Activated CD4-positive, alpha-beta memory T cell treated with anti-CD3 and anti-CD28 coated beads for 36 hours (primary cell): ENCODE results near the gene ADNP2. TPM values are rescaled to one million over a fixed set of nuclear protein-coding genes. Genes with fewer than 3 reads are reported as not detected.

Source experiments
- CTCF ChIA-PET: fragments of 350-600 bp; sonication (Branson Sonifier 250); formaldehyde crosslinking; loops from one replicate; lab custom pipeline; 2021; ENCODE audit warnings: antibody characterized with exemption, inconsistent platforms; lab: Charles Lee
- POLR2A ChIA-PET: fragments of 350-600 bp; sonication (Branson Sonifier 250); formaldehyde crosslinking; loops from one replicate; lab custom pipeline; 2021; ENCODE audit warnings: antibody characterized with exemption; lab: Charles Lee
- DNase-seq: peaks from one replicate; pipeline ENCODE4 v3.0.0-alpha.2; 2020
- H3K27ac Mint-ChIP-seq: one replicate; pipeline ENCODE4 v1.8.0; 2021; ENCODE audit warnings: mixed read lengths
- H3K27me3 Mint-ChIP-seq: one replicate; pipeline ENCODE4 v1.8.0; 2021; ENCODE audit warnings: mixed read lengths
- H3K36me3 Mint-ChIP-seq: one replicate; pipeline ENCODE4 v1.8.0; 2021; ENCODE audit warnings: mixed read lengths
- H3K4me1 Mint-ChIP-seq: one replicate; pipeline ENCODE4 v1.8.0; 2021; ENCODE audit warnings: low read depth, mixed read lengths
- H3K4me3 Mint-ChIP-seq: one replicate; pipeline ENCODE4 v1.8.0; 2021; ENCODE audit warnings: mild to moderate bottlenecking, mixed read lengths
- H3K9me3 Mint-ChIP-seq: one replicate; pipeline ENCODE4 v1.8.0; 2021; ENCODE audit warnings: mixed read lengths
- intact Hi-C: fragments of 100-400 bp; cut with micrococcal nuclease; formaldehyde crosslinking; loops from one replicate; pipeline ENCODE4 v1.15.1; 2023
- total RNA-seq, 2 experiments: library from RNA; stranded (reverse); gene quantifications; one replicate each; pipeline ENCODE4 v1.2.3, GENCODE V29; 2021

The ADNP2 gene
- total RNA-seq, 2 experiments from 2014 or later = 19.4 to 21.7 TPM

DNA sequence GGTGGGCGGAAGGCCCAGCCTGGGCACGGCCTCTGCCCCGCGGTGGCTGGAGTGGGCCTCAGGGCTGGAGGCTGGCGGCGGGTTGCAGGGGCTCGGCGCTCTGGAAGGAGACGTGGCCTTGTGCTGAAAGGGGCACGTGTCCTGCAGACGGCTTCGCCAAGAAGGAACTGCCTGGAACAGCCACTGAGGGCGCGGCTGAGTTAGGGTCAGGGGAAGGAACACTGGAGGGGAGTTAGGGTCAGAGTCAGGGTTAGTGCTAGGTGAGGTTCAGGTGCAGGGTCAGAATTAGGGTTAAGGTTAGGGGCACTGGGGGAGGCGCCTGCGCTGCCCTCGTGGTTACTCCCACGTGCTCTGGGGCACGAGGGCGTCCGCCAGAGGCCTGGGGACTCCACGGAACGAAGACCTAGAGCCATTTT lies 933 bp upstream of the ADNP2 start:
- no peak for DNase-seq
- no peak overlapping the region for H3K27ac Mint-ChIP-seq
- ChIA-PET CTCF (interaction anchor here (1.2 to 1.4 kb wide), 2 partner anchors 52 to 73 kb away, joined by 3 to 4 read pairs; no protein-coding TSS in a partner anchor), POLR2A (no interaction called here)
- intact Hi-C loops = loop anchor here (2.0 kb wide), 2 partner anchors 119 to 157 kb away; partner anchors contain the start of genes SLC66A2 and TXNL4A
- H3K27me3 Mint-ChIP-seq = no peaks in the 10 kb centered on the region
- H3K4me3 Mint-ChIP-seq = no peak overlapping the region
- H3K4me1 Mint-ChIP-seq = peaks cover 40% of the 10 kb centered on the region
- H3K9me3 Mint-ChIP-seq = no peaks in the 10 kb centered on the region
- peaks cover 5% of the 10 kb centered on the region for H3K36me3 Mint-ChIP-seq

DNA sequence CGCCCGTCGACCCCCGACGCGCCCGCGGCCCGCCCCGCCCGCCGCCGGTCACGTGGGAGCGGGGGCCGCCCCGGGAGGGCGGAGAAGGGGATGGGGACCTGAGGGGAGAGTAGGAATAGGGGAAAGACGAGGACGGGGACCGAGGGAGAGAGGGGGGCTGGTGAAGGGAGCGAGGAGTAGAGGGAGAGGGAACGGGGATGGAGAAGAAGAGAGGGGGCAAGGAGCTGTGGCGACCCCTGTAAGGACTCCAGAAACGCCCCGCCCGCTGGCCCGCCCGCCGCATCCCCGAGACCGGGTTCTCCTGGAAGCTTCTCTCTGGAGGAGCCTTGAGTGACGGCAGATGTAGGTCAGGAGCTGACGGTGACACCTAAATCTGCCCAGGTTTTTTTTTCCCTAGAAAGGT lies 615 bp downstream of the ADNP2 start:
- peaks cover 5% of the 10 kb centered on the region for H3K36me3 Mint-ChIP-seq
- H3K27ac Mint-ChIP-seq = peak overlapping the region; percentile 73
- no peaks in the 10 kb centered on the region for H3K27me3 Mint-ChIP-seq
- intact Hi-C loops = loop anchor here (1.0 to 2.0 kb wide), 5 partner anchors 38 to 430 kb away; partner anchors contain the start of genes CTDP1, RBFA, SLC66A2 and TXNL4A
- H3K9me3 Mint-ChIP-seq = no peaks in the 10 kb centered on the region
- DNase-seq = peak; percentile 48
- ChIA-PET CTCF (no interaction called here), POLR2A (interaction anchor here (0.7 kb wide), 1 partner anchor 75 kb away, joined by 3 read pairs; the partner anchor contains the start of gene RBFA)
- H3K4me3 Mint-ChIP-seq = peak overlapping the region; percentile 80
- peaks cover 48% of the 10 kb centered on the region for H3K4me1 Mint-ChIP-seq

- H3K4me3 Mint-ChIP-seq = no peak overlapping the region
- H3K27ac Mint-ChIP-seq = no peak overlapping the region
- DNase-seq = no peak
- intact Hi-C loops = no loop called here
- ChIA-PET POLR2A (interaction anchor here (1.3 kb wide), 1 partner anchor 35 kb away, joined by 3 read pairs; no protein-coding TSS in a partner anchor), CTCF (interaction anchor here (1.0 to 1.6 kb wide), 2 partner anchors 45 to 47 kb away, joined by 4 to 7 read pairs; no protein-coding TSS in a partner anchor)
- H3K27me3 Mint-ChIP-seq = no peaks in the 10 kb centered on the region
- H3K36me3 Mint-ChIP-seq = peaks cover 12% of the 10 kb centered on the region
- H3K4me1 Mint-ChIP-seq = peaks cover 52% of the 10 kb centered on the region
- H3K9me3 Mint-ChIP-seq = no peaks in the 10 kb centered on the region
Observed at GRCh38 chr18:80112624-80113248, 3.7 kb downstream of the ADNP2 start.

GRCh38 chr18:80115035-80115434 lies 6.0 kb downstream of the ADNP2 start:
- ChIA-PET POLR2A (no interaction called here), CTCF (no interaction called here)
- H3K27me3 Mint-ChIP-seq = no peaks in the 10 kb centered on the region
- H3K4me1 Mint-ChIP-seq = peaks cover 46% of the 10 kb centered on the region
- H3K27ac Mint-ChIP-seq = no peak overlapping the region
- intact Hi-C loops = no loop called here
- peaks cover 23% of the 10 kb centered on the region for H3K36me3 Mint-ChIP-seq
- DNase-seq = no peak
- no peaks in the 10 kb centered on the region for H3K9me3 Mint-ChIP-seq
- H3K4me3 Mint-ChIP-seq = no peak overlapping the region

GRCh38 chr18:80119111-80119510 lies 10.0 kb downstream of the ADNP2 start:
- ChIA-PET CTCF (interaction anchor here (0.6 kb wide), 1 partner anchor 84 kb away, joined by 3 read pairs; no protein-coding TSS in a partner anchor), POLR2A (no interaction called here)
- no peak for DNase-seq
- Mint-ChIP-seq H3K4me3 (no peak overlapping the region), H3K4me1 (peaks cover 34% of the 10 kb centered on the region), H3K27me3 (no peaks in the 10 kb centered on the region), H3K36me3 (peaks cover 42% of the 10 kb centered on the region), H3K27ac (no peak overlapping the region), H3K9me3 (no peaks in the 10 kb centered on the region)
- intact Hi-C loops = no loop called here

GRCh38 chr18:80120932-80121331 lies 11.9 kb downstream of the ADNP2 start:
- H3K9me3 Mint-ChIP-seq = no peaks in the 10 kb centered on the region
- no peak overlapping the region for H3K4me3 Mint-ChIP-seq
- peaks cover 28% of the 10 kb centered on the region for H3K4me1 Mint-ChIP-seq
- no peaks in the 10 kb centered on the region for H3K27me3 Mint-ChIP-seq
- H3K36me3 Mint-ChIP-seq = peaks cover 43% of the 10 kb centered on the region
- CTCF ChIA-PET = no interaction called here
- DNase-seq = no peak
- H3K27ac Mint-ChIP-seq = no peak overlapping the region
- intact Hi-C loops = no loop called here
- POLR2A ChIA-PET = no interaction called here

DNA sequence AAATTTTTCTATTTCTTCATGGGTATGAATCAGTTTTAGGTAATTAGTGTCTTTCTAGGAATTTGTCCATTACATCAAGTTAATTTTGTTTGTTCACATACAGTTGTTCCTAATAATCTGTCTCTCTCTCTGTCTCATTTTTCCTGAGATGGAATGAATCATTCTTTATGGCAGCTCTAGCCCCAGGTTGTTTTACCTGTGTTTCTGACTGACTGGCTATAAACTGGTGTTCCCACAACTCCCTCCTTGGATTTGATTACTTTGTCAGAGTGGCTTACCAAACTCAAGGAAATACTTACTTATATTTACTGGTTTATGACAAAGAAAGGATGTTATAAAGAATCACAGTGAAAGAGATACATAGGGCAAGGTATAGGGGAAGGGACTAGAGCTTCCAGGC lies 15.1 kb downstream of the ADNP2 start:
- no peak overlapping the region for H3K4me3 Mint-ChIP-seq

GRCh38 chr18:80126797-80127196 lies 17.7 kb downstream of the ADNP2 start:
- CTCF ChIA-PET = no interaction called here
- H3K4me1 Mint-ChIP-seq = peaks cover 47% of the 10 kb centered on the region
- POLR2A ChIA-PET = no interaction called here
- no peak overlapping the region for H3K27ac Mint-ChIP-seq
- H3K9me3 Mint-ChIP-seq = no peaks in the 10 kb centered on the region
- H3K36me3 Mint-ChIP-seq = peaks cover 28% of the 10 kb centered on the region
- no peaks in the 10 kb centered on the region for H3K27me3 Mint-ChIP-seq
- no peak for DNase-seq
- H3K4me3 Mint-ChIP-seq = no peak overlapping the region
- intact Hi-C loops = no loop called here

More for the DNA sequence above, 15.1 kb downstream of the ADNP2 start:
- intact Hi-C loops = no loop called here
- CTCF ChIA-PET = interaction anchor here (0.8 kb wide), 1 partner anchor 34 kb away, joined by 3 read pairs; no protein-coding TSS in a partner anchor
- Mint-ChIP-seq H3K9me3 (no peaks in the 10 kb centered on the region), H3K27ac (no peak overlapping the region), H3K27me3 (no peaks in the 10 kb centered on the region), H3K36me3 (peaks cover 40% of the 10 kb centered on the region), H3K4me1 (peaks cover 33% of the 10 kb centered on the region)
- POLR2A ChIA-PET = no interaction called here
- no peak for DNase-seq

DNA sequence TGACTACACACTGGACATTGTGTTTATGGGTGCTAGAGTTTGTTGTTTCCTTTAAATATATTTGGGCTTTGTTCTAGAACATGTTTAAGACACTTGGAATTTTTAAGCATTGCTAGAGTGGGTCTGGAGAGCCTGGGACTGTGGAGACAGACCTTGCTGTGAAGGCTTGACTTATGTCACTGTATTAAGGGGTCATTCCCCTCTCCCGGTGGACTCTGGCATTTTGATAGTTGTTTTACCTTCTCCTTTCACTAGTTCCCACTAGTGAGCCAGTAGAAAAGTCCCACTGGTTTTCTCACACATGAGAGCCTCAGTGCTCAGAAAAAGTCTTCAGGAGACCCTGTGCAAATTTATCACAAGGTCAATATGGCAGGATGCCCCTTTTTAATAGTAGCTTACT lies 18.6 kb downstream of the ADNP2 start:
- ChIA-PET POLR2A (no interaction called here), CTCF (no interaction called here)
- H3K27ac Mint-ChIP-seq = no peak overlapping the region
- no peaks in the 10 kb centered on the region for H3K27me3 Mint-ChIP-seq
- H3K4me3 Mint-ChIP-seq = no peak overlapping the region
- intact Hi-C loops = no loop called here
- H3K4me1 Mint-ChIP-seq = peaks cover 41% of the 10 kb centered on the region
- no peaks in the 10 kb centered on the region for H3K9me3 Mint-ChIP-seq
- no peak for DNase-seq
- peaks cover 24% of the 10 kb centered on the region for H3K36me3 Mint-ChIP-seq

DNA sequence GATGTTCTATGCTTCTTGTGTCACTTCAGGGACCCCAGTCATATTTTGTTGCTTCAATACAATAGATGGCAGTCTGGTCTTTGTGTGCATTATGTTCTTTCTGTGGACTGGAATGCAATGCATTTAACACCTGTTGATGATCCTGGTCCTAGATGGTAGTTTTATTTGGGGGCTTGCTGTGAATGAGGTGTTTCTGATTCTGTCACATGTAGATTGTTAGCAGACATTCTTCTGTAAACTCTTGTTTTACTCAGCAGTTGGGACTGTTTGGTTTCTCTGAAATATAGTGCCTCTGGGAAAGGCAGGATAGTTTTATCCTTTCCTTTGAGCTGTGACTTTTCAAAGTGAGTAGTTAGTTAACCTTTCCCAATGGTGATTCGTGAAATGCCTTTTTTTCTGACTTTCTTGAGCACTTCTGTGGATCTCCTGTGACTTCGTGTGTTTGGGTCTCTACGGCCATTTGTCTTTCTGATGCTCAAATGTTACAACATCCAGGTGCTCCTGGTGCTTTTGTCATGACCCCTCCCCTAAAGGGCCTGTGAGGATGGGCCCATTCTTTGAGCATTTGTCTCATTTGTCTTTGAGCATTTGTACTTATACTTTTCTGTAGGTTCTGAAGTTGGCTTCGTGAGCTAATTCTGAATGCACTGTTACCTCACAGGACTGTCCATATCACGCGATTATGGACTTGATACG lies 20.8 kb downstream of the ADNP2 start:
- H3K27ac Mint-ChIP-seq = no peak overlapping the region
- intact Hi-C loops = no loop called here
- H3K9me3 Mint-ChIP-seq = no peaks in the 10 kb centered on the region
- ChIA-PET POLR2A (no interaction called here), CTCF (interaction anchor here (1.1 kb wide), 1 partner anchor 30 kb away, joined by 3 read pairs; no protein-coding TSS in a partner anchor)
- H3K36me3 Mint-ChIP-seq = peaks cover 37% of the 10 kb centered on the region
- no peaks in the 10 kb centered on the region for H3K27me3 Mint-ChIP-seq
- no peak overlapping the region for H3K4me3 Mint-ChIP-seq
- H3K4me1 Mint-ChIP-seq = peaks cover 34% of the 10 kb centered on the region
- DNase-seq = no peak

GRCh38 chr18:80130555-80130954 lies 21.5 kb downstream of the ADNP2 start:
- intact Hi-C loops = no loop called here
- H3K27me3 Mint-ChIP-seq = no peaks in the 10 kb centered on the region
- CTCF ChIA-PET = interaction anchor here (1.1 kb wide), 1 partner anchor 29 kb away, joined by 3 read pairs; no protein-coding TSS in a partner anchor
- H3K27ac Mint-ChIP-seq = no peak overlapping the region
- H3K4me1 Mint-ChIP-seq = peaks cover 34% of the 10 kb centered on the region
- no peak for DNase-seq
- no peak overlapping the region for H3K4me3 Mint-ChIP-seq
- no peaks in the 10 kb centered on the region for H3K9me3 Mint-ChIP-seq
- POLR2A ChIA-PET = no interaction called here
- peaks cover 40% of the 10 kb centered on the region for H3K36me3 Mint-ChIP-seq

GRCh38 chr18:80132180-80132812 lies 23.2 kb downstream of the ADNP2 start:
- intact Hi-C loops = no loop called here
- no peak overlapping the region for H3K4me3 Mint-ChIP-seq
- no peaks in the 10 kb centered on the region for H3K9me3 Mint-ChIP-seq
- no peak for DNase-seq
- CTCF ChIA-PET = no interaction called here
- no peak overlapping the region for H3K27ac Mint-ChIP-seq
- peaks cover 48% of the 10 kb centered on the region for H3K36me3 Mint-ChIP-seq
- no peaks in the 10 kb centered on the region for H3K27me3 Mint-ChIP-seq
- H3K4me1 Mint-ChIP-seq = peaks cover 22% of the 10 kb centered on the region
- POLR2A ChIA-PET = no interaction called here
